HEK293T (cell line): ENCODE measurements around the gene HNRNPU.

ENCODE experiments used
- BHLHE40 ChIP-seq: fragments of 450-650 bp; IDR thresholded peaks from 2 replicates; pipeline ENCODE4 v1.6.1; 2016; ENCODE audit warnings: mild to moderate bottlenecking, moderate library complexity, borderline replicate concordance
- ELF4 ChIP-seq: fragments of 450-650 bp; IDR thresholded peaks from 2 replicates; pipeline ENCODE4 v1.6.1; 2017; ENCODE audit warnings: antibody characterized with exemption
- FOXA1 ChIP-seq: fragments of 450-650 bp; IDR thresholded peaks from 2 replicates; pipeline ENCODE4 v1.6.1; 2016; ENCODE audit warnings: mild to moderate bottlenecking
- FOXK2 ChIP-seq: fragments of 450-650 bp; IDR thresholded peaks from 2 replicates; pipeline ENCODE4 v1.6.1; 2016; ENCODE audit warnings: mild to moderate bottlenecking
- FOXM1 ChIP-seq: fragments of 450-650 bp; IDR thresholded peaks from 2 replicates; pipeline ENCODE4 v1.6.1; 2017; ENCODE audit warnings: mild to moderate bottlenecking, borderline replicate concordance
- HDGF ChIP-seq: fragments of 450-650 bp; IDR thresholded peaks from 2 replicates; pipeline ENCODE4 v1.6.1; 2017; ENCODE audit warnings: antibody characterized with exemption, borderline replicate concordance
- L3MBTL2 ChIP-seq: fragments of 450-650 bp; conservative IDR thresholded peaks from 2 replicates; pipeline ENCODE4 v1.6.1; 2016; ENCODE audit warnings: mild to moderate bottlenecking
- LEF1 ChIP-seq: fragments of 450-650 bp; IDR thresholded peaks from 2 replicates; pipeline ENCODE4 v1.6.1; 2017; ENCODE audit warnings: mild to moderate bottlenecking, borderline replicate concordance
- NFRKB ChIP-seq: fragments of 450-650 bp; IDR thresholded peaks from 2 replicates; pipeline ENCODE4 v1.6.1; 2016; ENCODE audit warnings: mild to moderate bottlenecking, moderate library complexity
- SP1 ChIP-seq: fragments of 450-650 bp; IDR thresholded peaks from 2 replicates; pipeline ENCODE4 v1.6.1; 2017
- SUZ12 ChIP-seq: fragments of 450-650 bp; IDR thresholded peaks from 2 replicates; pipeline ENCODE4 v1.6.1; 2016; ENCODE audit warnings: mild to moderate bottlenecking
- TARDBP ChIP-seq: fragments of 450-650 bp; IDR thresholded peaks from 2 replicates; pipeline ENCODE4 v1.6.1; 2016
- ZNF384 ChIP-seq: fragments of 450-650 bp; IDR thresholded peaks from 2 replicates; pipeline ENCODE4 v1.6.1; 2016

GRCh38 chr1:244862699-244863490 is 1.4 kb downstream of the HNRNPU start:
- TF ChIP-seq FOXA1 (no peak), HDGF (no peak), TARDBP (no peak), LEF1 (no peak), FOXM1 (no peak), ELF4 (no peak), FOXK2 (no peak), ZNF384 (no peak), SUZ12 (no peak), L3MBTL2 (peak; percentile 69), NFRKB (no peak), BHLHE40 (no peak), SP1 (no peak)
